Activated CD8-positive, alpha-beta T cell treated with anti-CD3 and anti-CD28 coated beads, Interleukin-2, amount 10 ng/mL, durations not matched to agents 7 days and 5 days (primary cell): Measurements from ENCODE around the gene LGR4. TPM values are rescaled to one million over a fixed set of nuclear protein-coding genes. Genes with fewer than 3 reads are reported as not detected.

ENCODE experiments used
- microRNA-seq: library from miRNA; unstranded; fragments of <30 nt; microRNA quantifications from one replicate; pipeline ENCODE4 v1.2.0, GENCODE V29; 2022
- total RNA-seq, 2 experiments: library from RNA; stranded (reverse); gene quantifications; one replicate each; pipeline ENCODE4 v1.2.3, GENCODE V29; 2021

LGR4 gene
- total RNA-seq, 2 experiments from 2014 or later: 0.05 TPM; not detected in 1

Small RNA genes lying within 50 kb of the gene (microRNA-seq; reads per million reads assigned to microRNA genes)
- gene MIR8087: not detected

Other genes with a start within 250 kb of the LGR4 start
- gene CCDC34, start 109.6 kb downstream of the LGR4 start, total RNA-seq: 10 to 100 TPM; 21.7 to 22.2 TPM
- 10 to 100 TPM; 18.9 to 19.0 TPM for gene LIN7C, start 34.0 kb upstream of the LGR4 start, total RNA-seq
- gene BDNF, start 227.7 kb upstream of the LGR4 start, total RNA-seq: not detected